ENCODE measurements around the gene ABL2.
"Not testable (repeated sequence)": the region's sequence is repeated elsewhere in the genome, so short reads cannot be mapped to it uniquely, and the experiment has no call there.

Gene ABL2

GRCh38 chr1:179175011-179175841 is 54.3 kb downstream of the ABL2 start:
- TF ChIP-seq CTCF (conservative IDR thresholded peaks at IDR 0.05; ENCODE audit: control insufficient read depth, insufficient read depth, low read depth, low read length), result no peak
- no peak overlapping the region for H3K4me3 ChIP-seq (ENCODE audit: control insufficient read depth, low read depth, low read length)
- peak; percentile 66 for DNase-seq (ENCODE audit: low read depth)

GRCh38 chr1:179170468-179170770 is 59.1 kb downstream of the ABL2 start:
- not testable (repeated sequence) for H3K4me3 ChIP-seq (ENCODE audit: control insufficient read depth, low read depth, low read length); DNase-seq (ENCODE audit: low read depth)

- peak; percentile 87 for DNase-seq (ENCODE audit: low read depth)
- no peak for TF ChIP-seq CTCF (conservative IDR thresholded peaks at IDR 0.05; ENCODE audit: control insufficient read depth, insufficient read depth, low read depth, low read length)
- no peak overlapping the region for H3K4me3 ChIP-seq (ENCODE audit: control insufficient read depth, low read depth, low read length)
These were observed 59.6 kb downstream of the ABL2 start for GRCh38 chr1:179169616-179170467.

- no peak for DNase-seq (ENCODE audit: low read depth)
- H3K4me3 ChIP-seq (ENCODE audit: control insufficient read depth, low read depth, low read length), result no peak overlapping the region
- TF ChIP-seq CTCF (conservative IDR thresholded peaks at IDR 0.05; ENCODE audit: control insufficient read depth, insufficient read depth, low read depth, low read length), result no peak
These were observed 60.9 kb downstream of the ABL2 start for GRCh38 chr1:179168536-179168935.

- no peak overlapping the region for H3K4me3 ChIP-seq (ENCODE audit: control insufficient read depth, low read depth, low read length)
- TF ChIP-seq CTCF (conservative IDR thresholded peaks at IDR 0.05; ENCODE audit: control insufficient read depth, insufficient read depth, low read depth, low read length), result no peak
- DNase-seq (ENCODE audit: low read depth), result no peak
These were observed 61.5 kb downstream of the ABL2 start for GRCh38 chr1:179167955-179168354.

- no peak for TF ChIP-seq CTCF (conservative IDR thresholded peaks at IDR 0.05; ENCODE audit: control insufficient read depth, insufficient read depth, low read depth, low read length)
- DNase-seq (ENCODE audit: low read depth), result no peak
- no peak overlapping the region for H3K4me3 ChIP-seq (ENCODE audit: control insufficient read depth, low read depth, low read length)
These were observed 62.1 kb downstream of the ABL2 start for GRCh38 chr1:179167418-179167777.
